SK-N-SH treated with all-trans-retinoic acid at 6 μM for 48 hours (cell line): ENCODE results near the gene AMIGO2.

Source experiments
- ATAC-seq: fragments of 200-7000 bp; cut with Tn5 transposase; 3 replicates; pipeline ENCODE4 v1.9.1; 2020; ENCODE audit warnings: mild to moderate bottlenecking, moderate library complexity
- ARNTL ChIP-seq: fragments of 450-650 bp; formaldehyde crosslinking; IDR thresholded peaks from 2 replicates; pipeline ENCODE4 v1.5.0; 2020; ENCODE audit warnings: low read depth, mild to moderate bottlenecking, moderate library complexity, borderline replicate concordance
- BACH2 ChIP-seq: fragments of 250-450 bp; sonication (Bioruptor Pico); IDR thresholded peaks from 2 replicates; pipeline ENCODE4 v1.9.0; 2021; ENCODE audit warnings: mild to moderate bottlenecking, borderline replicate concordance
- CSDC2 ChIP-seq: fragments of 250-450 bp; sonication (Bioruptor Pico); IDR thresholded peaks from 2 replicates; pipeline ENCODE4 v1.5.0; 2020; ENCODE audit warnings: mild to moderate bottlenecking, moderate library complexity
- ESRRG ChIP-seq: fragments of 250-450 bp; sonication (Bioruptor Pico); IDR thresholded peaks from 2 replicates; pipeline ENCODE4 v1.6.1; 2021; ENCODE audit warnings: mild to moderate bottlenecking
- GLIS3 ChIP-seq: fragments of 250-450 bp; sonication (Bioruptor Pico); IDR thresholded peaks from 2 replicates; pipeline ENCODE4 v1.5.0; 2020; ENCODE audit warnings: mild to moderate bottlenecking, moderate library complexity
- ISL1 ChIP-seq: fragments of 250-450 bp; sonication (Bioruptor Pico); IDR thresholded peaks from 2 replicates; pipeline ENCODE4 v2.1.2; 2022; ENCODE audit warnings: mild to moderate bottlenecking, moderate library complexity
- OSR1 ChIP-seq: fragments of 250-450 bp; sonication (Bioruptor Pico); IDR thresholded peaks from 2 replicates; pipeline ENCODE4 v1.8.0; 2022; ENCODE audit warnings: moderate library complexity, mild to moderate bottlenecking, inconsistent platforms
- PPARA ChIP-seq: fragments of 250-450 bp; sonication (Bioruptor Pico); IDR thresholded peaks from 2 replicates; pipeline ENCODE4 v1.5.0; 2020; ENCODE audit warnings: mild to moderate bottlenecking, borderline replicate concordance
- RARB ChIP-seq: fragments of 250-450 bp; sonication (Bioruptor Pico); IDR thresholded peaks from 2 replicates; pipeline ENCODE4 v1.8.0; 2021; ENCODE audit warnings: mild to moderate bottlenecking, moderate library complexity
- SNAI2 ChIP-seq: fragments of 250-450 bp; sonication (Bioruptor Pico); IDR thresholded peaks from 2 replicates; pipeline ENCODE4 v1.5.0; 2020; ENCODE audit warnings: mild to moderate bottlenecking, moderate library complexity
- TCF4 ChIP-seq: fragments of 250-450 bp; sonication (Bioruptor Pico); IDR thresholded peaks from 2 replicates; pipeline ENCODE4 v1.8.0; 2021; ENCODE audit warnings: mild to moderate bottlenecking, moderate library complexity, borderline replicate concordance
- TOX ChIP-seq: fragments of 250-450 bp; sonication (Bioruptor Pico); IDR thresholded peaks from 2 replicates; pipeline ENCODE4 v1.8.0; 2021; ENCODE audit warnings: mild to moderate bottlenecking, moderate library complexity, borderline replicate concordance
- ZC3H10 ChIP-seq: fragments of 250-450 bp; sonication (Bioruptor Pico); IDR thresholded peaks from 2 replicates; pipeline ENCODE4 v1.5.1; 2021; ENCODE audit warnings: mild to moderate bottlenecking, moderate library complexity
- ZFP3 ChIP-seq: fragments of 250-450 bp; sonication (Bioruptor Pico); IDR thresholded peaks from 2 replicates; pipeline ENCODE4 v1.5.0; 2020; ENCODE audit warnings: mild to moderate bottlenecking, moderate library complexity
- ZFP30 ChIP-seq: fragments of 450-650 bp; formaldehyde crosslinking; IDR thresholded peaks from 2 replicates; pipeline ENCODE4 v1.5.0; 2022; ENCODE audit warnings: mild to moderate bottlenecking, moderate library complexity
- ZNF70 ChIP-seq: fragments of 450-650 bp; formaldehyde crosslinking; IDR thresholded peaks from 2 replicates; pipeline ENCODE4 v1.5.0; 2020; ENCODE audit warnings: mild to moderate bottlenecking, moderate library complexity
- TF ChIP-seq, protein P1 (sequence below): fragments of 250-450 bp; sonication (Bioruptor Pico); IDR thresholded peaks from 2 replicates; pipeline ENCODE4 v1.5.0; 2020; ENCODE audit warnings: mild to moderate bottlenecking, moderate library complexity
- TF ChIP-seq, protein P2 (sequence below): fragments of 250-450 bp; sonication (Bioruptor Pico); IDR thresholded peaks from 2 replicates; pipeline ENCODE4 v1.5.1; 2020; ENCODE audit warnings: low read depth, mild to moderate bottlenecking, moderate library complexity
- TF ChIP-seq, protein P3 (sequence below): fragments of 250-450 bp; sonication (Bioruptor Pico); IDR thresholded peaks from 2 replicates; pipeline ENCODE4 v1.5.1; 2021; ENCODE audit warnings: mild to moderate bottlenecking, moderate library complexity
- TF ChIP-seq, protein P4 (sequence below): fragments of 250-450 bp; sonication (Bioruptor Pico); IDR thresholded peaks from 2 replicates; pipeline ENCODE4 v1.8.0; 2021; ENCODE audit warnings: low read depth, mild to moderate bottlenecking, moderate library complexity, borderline replicate concordance

Gene AMIGO2

DNA sequence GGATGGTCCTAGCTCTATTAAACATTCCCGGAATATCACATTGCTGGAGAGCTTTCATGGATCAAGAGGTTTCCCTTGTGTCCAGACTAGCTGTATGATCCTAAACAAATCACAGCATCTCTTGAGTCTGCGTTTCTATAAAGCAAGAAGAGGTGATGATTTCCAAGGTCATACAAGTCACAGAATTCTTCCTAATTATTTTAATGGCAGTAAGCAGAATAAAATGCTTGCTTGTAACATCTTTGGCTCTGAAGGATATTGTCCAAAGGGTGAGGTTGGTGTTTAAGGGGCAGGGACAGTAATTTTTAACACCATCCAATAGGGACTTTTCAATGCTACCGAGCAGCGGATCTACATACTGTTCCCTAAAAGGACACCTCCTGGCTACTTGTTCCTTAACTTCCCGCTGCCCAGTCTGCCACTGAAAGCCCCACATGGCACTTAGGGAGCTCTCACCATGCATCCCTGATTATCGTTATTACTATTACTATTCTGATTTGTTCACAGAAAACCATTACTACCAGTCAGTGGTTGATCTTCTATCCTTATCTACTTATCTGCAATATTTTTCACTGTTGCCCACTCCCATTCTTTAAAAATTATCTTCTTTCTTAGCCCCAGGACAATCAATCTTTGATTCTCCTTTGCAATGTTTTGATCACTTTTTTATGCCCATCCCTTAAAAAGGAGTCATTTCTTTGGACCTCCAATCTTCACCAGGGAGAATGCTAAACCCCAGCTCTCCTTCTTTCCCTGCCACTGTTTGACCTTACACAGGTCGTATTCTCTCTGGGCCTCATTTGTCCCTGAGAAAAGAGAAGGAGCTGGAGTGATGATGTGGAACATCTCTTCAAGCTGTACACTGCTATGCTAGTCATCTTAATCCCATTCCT, 4.3 kb downstream of the AMIGO2 start:
- TF ChIP-seq, protein P1, sequence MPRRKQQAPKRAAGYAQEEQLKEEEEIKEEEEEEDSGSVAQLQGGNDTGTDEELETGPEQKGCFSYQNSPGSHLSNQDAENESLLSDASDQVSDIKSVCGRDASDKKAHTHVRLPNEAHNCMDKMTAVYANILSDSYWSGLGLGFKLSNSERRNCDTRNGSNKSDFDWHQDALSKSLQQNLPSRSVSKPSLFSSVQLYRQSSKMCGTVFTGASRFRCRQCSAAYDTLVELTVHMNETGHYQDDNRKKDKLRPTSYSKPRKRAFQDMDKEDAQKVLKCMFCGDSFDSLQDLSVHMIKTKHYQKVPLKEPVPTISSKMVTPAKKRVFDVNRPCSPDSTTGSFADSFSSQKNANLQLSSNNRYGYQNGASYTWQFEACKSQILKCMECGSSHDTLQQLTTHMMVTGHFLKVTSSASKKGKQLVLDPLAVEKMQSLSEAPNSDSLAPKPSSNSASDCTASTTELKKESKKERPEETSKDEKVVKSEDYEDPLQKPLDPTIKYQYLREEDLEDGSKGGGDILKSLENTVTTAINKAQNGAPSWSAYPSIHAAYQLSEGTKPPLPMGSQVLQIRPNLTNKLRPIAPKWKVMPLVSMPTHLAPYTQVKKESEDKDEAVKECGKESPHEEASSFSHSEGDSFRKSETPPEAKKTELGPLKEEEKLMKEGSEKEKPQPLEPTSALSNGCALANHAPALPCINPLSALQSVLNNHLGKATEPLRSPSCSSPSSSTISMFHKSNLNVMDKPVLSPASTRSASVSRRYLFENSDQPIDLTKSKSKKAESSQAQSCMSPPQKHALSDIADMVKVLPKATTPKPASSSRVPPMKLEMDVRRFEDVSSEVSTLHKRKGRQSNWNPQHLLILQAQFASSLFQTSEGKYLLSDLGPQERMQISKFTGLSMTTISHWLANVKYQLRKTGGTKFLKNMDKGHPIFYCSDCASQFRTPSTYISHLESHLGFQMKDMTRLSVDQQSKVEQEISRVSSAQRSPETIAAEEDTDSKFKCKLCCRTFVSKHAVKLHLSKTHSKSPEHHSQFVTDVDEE (CRISPR knock-in tag): no peak
- TF ChIP-seq SNAI2 (CRISPR knock-in tag): no peak
- no peak for TF ChIP-seq ZNF70
- no peak for TF ChIP-seq ARNTL (CRISPR knock-in tag)
- TF ChIP-seq OSR1 (CRISPR knock-in tag): no peak
- no peak for TF ChIP-seq RARB (CRISPR knock-in tag)
- no peak for TF ChIP-seq ISL1 (CRISPR knock-in tag)
- no peak for TF ChIP-seq TCF4 (CRISPR knock-in tag)
- no peak for TF ChIP-seq TOX (CRISPR knock-in tag)
- no peak for TF ChIP-seq ESRRG
- TF ChIP-seq ZFP3: no peak
- no peak for TF ChIP-seq ZFP30 (CRISPR knock-in tag)
- TF ChIP-seq ZC3H10 (CRISPR knock-in tag): no peak
- TF ChIP-seq GLIS3 (CRISPR knock-in tag): no peak
- TF ChIP-seq, protein P2, sequence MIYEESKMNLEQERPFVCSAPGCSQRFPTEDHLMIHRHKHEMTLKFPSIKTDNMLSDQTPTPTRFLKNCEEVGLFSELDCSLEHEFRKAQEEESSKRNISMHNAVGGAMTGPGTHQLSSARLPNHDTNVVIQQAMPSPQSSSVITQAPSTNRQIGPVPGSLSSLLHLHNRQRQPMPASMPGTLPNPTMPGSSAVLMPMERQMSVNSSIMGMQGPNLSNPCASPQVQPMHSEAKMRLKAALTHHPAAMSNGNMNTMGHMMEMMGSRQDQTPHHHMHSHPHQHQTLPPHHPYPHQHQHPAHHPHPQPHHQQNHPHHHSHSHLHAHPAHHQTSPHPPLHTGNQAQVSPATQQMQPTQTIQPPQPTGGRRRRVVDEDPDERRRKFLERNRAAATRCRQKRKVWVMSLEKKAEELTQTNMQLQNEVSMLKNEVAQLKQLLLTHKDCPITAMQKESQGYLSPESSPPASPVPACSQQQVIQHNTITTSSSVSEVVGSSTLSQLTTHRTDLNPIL (CRISPR knock-in tag): no peak
- no peak for ATAC-seq

DNA sequence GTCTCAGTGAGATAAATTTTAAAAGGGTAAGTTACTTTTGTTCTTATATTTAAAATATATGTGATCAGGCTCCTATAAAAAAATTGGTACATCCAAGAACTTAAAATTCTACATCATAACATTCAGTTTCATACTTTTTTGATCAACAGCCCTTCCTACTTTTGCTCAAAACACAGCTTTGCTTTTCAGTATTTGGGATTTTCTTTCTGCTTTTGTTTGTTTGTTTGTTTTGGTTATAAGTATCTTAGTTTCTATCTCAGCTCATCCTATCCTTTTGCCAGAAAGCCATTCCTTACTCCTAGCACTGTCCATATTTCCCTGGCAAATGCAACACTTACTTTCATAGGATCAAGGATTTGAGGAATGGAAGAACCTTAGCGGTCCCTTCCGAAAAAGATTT, 5.0 kb downstream of the AMIGO2 start:
- no peak for ATAC-seq
- no peak for TF ChIP-seq TOX (CRISPR knock-in tag)
- TF ChIP-seq, protein P3, sequence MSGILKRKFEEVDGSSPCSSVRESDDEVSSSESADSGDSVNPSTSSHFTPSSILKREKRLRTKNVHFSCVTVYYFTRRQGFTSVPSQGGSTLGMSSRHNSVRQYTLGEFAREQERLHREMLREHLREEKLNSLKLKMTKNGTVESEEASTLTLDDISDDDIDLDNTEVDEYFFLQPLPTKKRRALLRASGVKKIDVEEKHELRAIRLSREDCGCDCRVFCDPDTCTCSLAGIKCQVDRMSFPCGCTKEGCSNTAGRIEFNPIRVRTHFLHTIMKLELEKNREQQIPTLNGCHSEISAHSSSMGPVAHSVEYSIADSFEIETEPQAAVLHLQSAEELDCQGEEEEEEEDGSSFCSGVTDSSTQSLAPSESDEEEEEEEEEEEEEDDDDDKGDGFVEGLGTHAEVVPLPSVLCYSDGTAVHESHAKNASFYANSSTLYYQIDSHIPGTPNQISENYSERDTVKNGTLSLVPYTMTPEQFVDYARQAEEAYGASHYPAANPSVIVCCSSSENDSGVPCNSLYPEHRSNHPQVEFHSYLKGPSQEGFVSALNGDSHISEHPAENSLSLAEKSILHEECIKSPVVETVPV (CRISPR knock-in tag): no peak
- TF ChIP-seq SNAI2 (CRISPR knock-in tag): no peak
- no peak for TF ChIP-seq CSDC2 (CRISPR knock-in tag)
- TF ChIP-seq ESRRG: no peak

DNA sequence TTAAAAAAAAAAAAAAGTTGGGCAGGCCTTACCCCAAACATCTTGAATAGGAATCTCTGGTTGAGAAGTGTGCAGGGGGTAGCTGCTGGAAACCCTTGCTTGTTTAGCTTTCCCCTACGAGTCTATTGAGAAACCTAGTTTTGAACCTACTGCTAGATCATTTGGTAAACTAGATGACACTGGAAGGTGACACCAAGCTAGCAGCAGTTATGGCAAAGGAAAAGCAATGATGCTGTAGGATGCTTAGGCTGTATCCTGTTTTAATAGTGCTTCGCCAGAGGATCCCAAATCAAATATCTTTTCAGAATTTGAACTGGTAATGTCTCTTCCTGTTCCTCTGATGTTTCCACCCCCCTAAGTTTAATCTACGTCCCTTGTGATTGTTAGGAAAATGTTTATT, 5.8 kb downstream of the AMIGO2 start:
- no peak for ATAC-seq
- TF ChIP-seq, protein P1 (CRISPR knock-in tag): no peak
- TF ChIP-seq CSDC2 (CRISPR knock-in tag) (no peak), BACH2 (CRISPR knock-in tag) (no peak), ZC3H10 (CRISPR knock-in tag) (no peak), ARNTL (CRISPR knock-in tag) (no peak), ZFP3 (no peak), PPARA (no peak), TCF4 (CRISPR knock-in tag) (no peak)
- TF ChIP-seq, protein P2 (CRISPR knock-in tag): no peak
- TF ChIP-seq, protein P4, sequence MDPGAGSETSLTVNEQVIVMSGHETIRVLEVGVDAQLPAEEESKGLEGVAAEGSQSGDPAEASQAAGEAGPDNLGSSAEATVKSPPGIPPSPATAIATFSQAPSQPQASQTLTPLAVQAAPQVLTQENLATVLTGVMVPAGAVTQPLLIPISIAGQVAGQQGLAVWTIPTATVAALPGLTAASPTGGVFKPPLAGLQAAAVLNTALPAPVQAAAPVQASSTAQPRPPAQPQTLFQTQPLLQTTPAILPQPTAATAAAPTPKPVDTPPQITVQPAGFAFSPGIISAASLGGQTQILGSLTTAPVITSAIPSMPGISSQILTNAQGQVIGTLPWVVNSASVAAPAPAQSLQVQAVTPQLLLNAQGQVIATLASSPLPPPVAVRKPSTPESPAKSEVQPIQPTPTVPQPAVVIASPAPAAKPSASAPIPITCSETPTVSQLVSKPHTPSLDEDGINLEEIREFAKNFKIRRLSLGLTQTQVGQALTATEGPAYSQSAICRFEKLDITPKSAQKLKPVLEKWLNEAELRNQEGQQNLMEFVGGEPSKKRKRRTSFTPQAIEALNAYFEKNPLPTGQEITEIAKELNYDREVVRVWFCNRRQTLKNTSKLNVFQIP (CRISPR knock-in tag): no peak
